Esophagus muscularis mucosa (tissue), 4 donors: ENCODE measurements around the gene FUT4. TPM values are rescaled to one million over a fixed set of nuclear protein-coding genes. Genes with fewer than 3 reads are reported as not detected.
A peak's percentile ranks its signal among the peaks of the same experiment; 100 is the strongest.

Source experiments
- DNase-seq: peaks from one replicate; pipeline ENCODE4 v3.0.0-alpha.2; 2017; ENCODE audit errors: extremely low spot score
- H3K27ac ChIP-seq, 4 donors: fragments of 200-600 bp; sonication (generic); replicated peaks in 1 of 4; 1 replicate in 3 of 4; 2 replicates in 1 of 4; pipeline ENCODE4 v1.5.1; 2016 to 2019; ENCODE audit warnings: mild to moderate bottlenecking in 1 of 4
- H3K27me3 ChIP-seq, 4 donors: fragments of 200-600 bp; sonication (generic); one replicate each; pipeline versions ENCODE4 v1.5.1 to v1.6.0; 2016 to 2019
- H3K36me3 ChIP-seq, 4 donors: fragments of 200-600 bp; sonication (generic); one replicate each; pipeline ENCODE4 v1.5.1; 2016 to 2019
- H3K4me1 ChIP-seq, 4 donors: fragments of 200-600 bp; sonication (generic); one replicate each; pipeline ENCODE4 v1.5.1; 2016 to 2019
- H3K4me3 ChIP-seq, 4 donors: fragments of 200-600 bp; sonication (generic); 1 replicate in 2 of 4; 2 replicates in 2 of 4; pipeline ENCODE4 v1.5.1; 2016 to 2019; ENCODE audit warnings: mild to moderate bottlenecking in 4 of 4, moderate library complexity in 1 of 4
- H3K9me3 ChIP-seq, 4 donors: fragments of 200-600 bp; sonication (generic); 1 replicate in 3 of 4; 2 replicates in 1 of 4; pipeline ENCODE4 v1.5.1; 2016 to 2019
- EP300 ChIP-seq: sonication (generic); formaldehyde crosslinking; IDR thresholded peaks from one replicate; pipeline ENCODE4 v1.6.1; 2017; ENCODE audit warnings: antibody characterized with exemption
- POLR2A ChIP-seq: fragments of 450-650 bp; IDR thresholded peaks from one replicate; pipeline ENCODE4 v1.6.1; 2017; ENCODE audit warnings: antibody characterized with exemption, moderate library complexity, mild to moderate bottlenecking, low read depth
- POLR2AphosphoS5 ChIP-seq, 2 donors: sonication (generic); formaldehyde crosslinking; IDR thresholded peaks; one replicate each; pipeline ENCODE4 v1.6.1; 2017; ENCODE audit warnings: antibody characterized with exemption in 2 of 2
- WGBS: methylation state at CpG from one replicate; pipeline ENCODE4 v1.1.5; 2018; 5-methylcytosine and 5-hydroxymethylcytosine counted together
- intact Hi-C: fragments of 100-400 bp; cut with DNase I; formaldehyde crosslinking; loops from one replicate; pipeline ENCODE4 v1.15.1; 2023
- total RNA-seq, 4 donors: library from RNA; depleted of rRNA; stranded (reverse); fragments of >200 nt; gene quantifications; one replicate each; pipeline versions ENCODE4 v1.1.0 to v1.2.1, GENCODE V29; 2016
- TF ChIP-seq, protein P1 (sequence below), 3 experiments: fragments of 200-600 bp in 2 of 3; fragments of 450-650 bp in 1 of 3; sonication (generic) in 2 of 3; IDR thresholded peaks; one replicate each; pipeline ENCODE4 v1.5.1; 2017 to 2019; ENCODE audit warnings: antibody characterized with exemption in 3 of 3, mild to moderate bottlenecking in 2 of 3, moderate library complexity in 1 of 3

FUT4 gene, protein sequence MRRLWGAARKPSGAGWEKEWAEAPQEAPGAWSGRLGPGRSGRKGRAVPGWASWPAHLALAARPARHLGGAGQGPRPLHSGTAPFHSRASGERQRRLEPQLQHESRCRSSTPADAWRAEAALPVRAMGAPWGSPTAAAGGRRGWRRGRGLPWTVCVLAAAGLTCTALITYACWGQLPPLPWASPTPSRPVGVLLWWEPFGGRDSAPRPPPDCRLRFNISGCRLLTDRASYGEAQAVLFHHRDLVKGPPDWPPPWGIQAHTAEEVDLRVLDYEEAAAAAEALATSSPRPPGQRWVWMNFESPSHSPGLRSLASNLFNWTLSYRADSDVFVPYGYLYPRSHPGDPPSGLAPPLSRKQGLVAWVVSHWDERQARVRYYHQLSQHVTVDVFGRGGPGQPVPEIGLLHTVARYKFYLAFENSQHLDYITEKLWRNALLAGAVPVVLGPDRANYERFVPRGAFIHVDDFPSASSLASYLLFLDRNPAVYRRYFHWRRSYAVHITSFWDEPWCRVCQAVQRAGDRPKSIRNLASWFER
- 1 to 10 TPM; 5.5 to 8.8 (median 7.2) TPM for total RNA-seq

DNA sequence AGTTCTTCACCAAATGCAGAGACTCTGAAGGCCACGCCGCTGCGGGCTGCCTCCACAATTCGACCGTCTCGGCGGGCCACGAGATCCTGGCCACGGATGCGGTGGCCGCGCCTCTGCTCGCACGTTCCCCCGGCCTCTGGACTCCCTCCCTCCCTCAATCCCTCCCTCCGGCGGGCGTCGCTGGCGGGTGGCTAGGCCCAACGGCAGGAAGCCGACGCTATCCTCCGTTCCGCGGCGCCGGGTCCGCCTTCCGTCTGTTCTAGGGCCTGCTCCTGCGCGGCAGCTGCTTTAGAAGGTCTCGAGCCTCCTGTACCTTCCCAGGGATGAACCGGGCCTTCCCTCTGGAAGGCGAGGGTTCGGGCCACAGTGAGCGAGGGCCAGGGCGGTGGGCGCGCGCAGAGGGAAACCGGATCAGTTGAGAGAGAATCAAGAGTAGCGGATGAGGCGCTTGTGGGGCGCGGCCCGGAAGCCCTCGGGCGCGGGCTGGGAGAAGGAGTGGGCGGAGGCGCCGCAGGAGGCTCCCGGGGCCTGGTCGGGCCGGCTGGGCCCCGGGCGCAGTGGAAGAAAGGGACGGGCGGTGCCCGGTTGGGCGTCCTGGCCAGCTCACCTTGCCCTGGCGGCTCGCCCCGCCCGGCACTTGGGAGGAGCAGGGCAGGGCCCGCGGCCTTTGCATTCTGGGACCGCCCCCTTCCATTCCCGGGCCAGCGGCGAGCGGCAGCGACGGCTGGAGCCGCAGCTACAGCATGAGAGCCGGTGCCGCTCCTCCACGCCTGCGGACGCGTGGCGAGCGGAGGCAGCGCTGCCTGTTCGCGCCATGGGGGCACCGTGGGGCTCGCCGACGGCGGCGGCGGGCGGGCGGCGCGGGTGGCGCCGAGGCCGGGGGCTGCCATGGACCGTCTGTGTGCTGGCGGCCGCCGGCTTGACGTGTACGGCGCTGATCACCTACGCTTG, at the start of gene FUT4:
FUT4 (plus strand) TSS at position 227 of the 951 bp plus-strand sequence; CDS start at position 440, 213 bp downstream.
- TF ChIP-seq EP300 (no peak), POLR2A (peak; percentile 3), POLR2AphosphoS5 (IDR thresholded peaks at IDR 0.05) (peak; percentile 64 to 84)
- TF ChIP-seq, protein P1, sequence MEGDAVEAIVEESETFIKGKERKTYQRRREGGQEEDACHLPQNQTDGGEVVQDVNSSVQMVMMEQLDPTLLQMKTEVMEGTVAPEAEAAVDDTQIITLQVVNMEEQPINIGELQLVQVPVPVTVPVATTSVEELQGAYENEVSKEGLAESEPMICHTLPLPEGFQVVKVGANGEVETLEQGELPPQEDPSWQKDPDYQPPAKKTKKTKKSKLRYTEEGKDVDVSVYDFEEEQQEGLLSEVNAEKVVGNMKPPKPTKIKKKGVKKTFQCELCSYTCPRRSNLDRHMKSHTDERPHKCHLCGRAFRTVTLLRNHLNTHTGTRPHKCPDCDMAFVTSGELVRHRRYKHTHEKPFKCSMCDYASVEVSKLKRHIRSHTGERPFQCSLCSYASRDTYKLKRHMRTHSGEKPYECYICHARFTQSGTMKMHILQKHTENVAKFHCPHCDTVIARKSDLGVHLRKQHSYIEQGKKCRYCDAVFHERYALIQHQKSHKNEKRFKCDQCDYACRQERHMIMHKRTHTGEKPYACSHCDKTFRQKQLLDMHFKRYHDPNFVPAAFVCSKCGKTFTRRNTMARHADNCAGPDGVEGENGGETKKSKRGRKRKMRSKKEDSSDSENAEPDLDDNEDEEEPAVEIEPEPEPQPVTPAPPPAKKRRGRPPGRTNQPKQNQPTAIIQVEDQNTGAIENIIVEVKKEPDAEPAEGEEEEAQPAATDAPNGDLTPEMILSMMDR (IDR thresholded peaks at IDR 0.05) = peak in 1 of 3 experiments; percentile 9
- Histone ChIP-seq H3K9me3 (no peaks in the 10 kb centered on the region), H3K36me3 (no peaks in the 10 kb centered on the region), H3K27me3 (no peaks in the 10 kb centered on the region), H3K4me3 (peak within 1 kb of the TSS; percentile 78 to 82 (median 80)), H3K27ac (peak within 1 kb of the TSS; percentile 98 to 99 (median 98)), H3K4me1 (peaks cover 15 to 62% (median 57%) of the 10 kb centered on the region in 4 donors)
- DNase-seq = peak; percentile 94
- WGBS = under 1% methylated on average over 25 of the region's 109 CpGs
- intact Hi-C loops = no loop called here

DNA sequence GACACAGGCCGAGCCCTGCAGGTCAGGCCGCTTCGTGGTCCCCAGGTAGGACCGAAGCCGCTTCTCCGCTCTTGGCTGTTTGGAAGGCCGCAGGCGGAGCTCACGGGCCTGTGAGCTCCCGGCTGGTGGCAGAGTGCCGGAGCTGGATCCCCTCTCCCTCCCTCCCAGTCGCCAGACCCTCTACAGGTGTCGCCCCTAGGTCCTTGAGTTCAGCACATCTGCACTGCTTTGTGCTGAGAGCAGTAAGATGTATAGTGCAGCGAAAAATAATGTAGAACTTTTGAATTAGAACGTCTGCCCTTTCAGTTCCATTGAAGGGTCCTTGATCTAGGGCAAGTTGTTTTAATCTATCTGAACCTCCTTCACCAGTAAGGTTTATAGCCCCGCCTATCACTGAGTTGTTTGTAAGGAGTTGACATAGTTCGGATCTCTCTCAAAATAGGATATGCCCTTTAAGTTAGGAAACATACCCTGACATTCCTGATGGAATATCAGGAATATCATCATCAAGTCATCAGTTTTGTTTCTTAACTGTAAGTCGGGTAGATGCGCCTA, 49.5 kb upstream of the FUT4 start:
- no peak for DNase-seq
- TF ChIP-seq POLR2A = no peak
- TF ChIP-seq, protein P1 (IDR thresholded peaks at IDR 0.05) = no peak
- no peak for TF ChIP-seq POLR2AphosphoS5 (IDR thresholded peaks at IDR 0.05)
- no peak for TF ChIP-seq EP300
- intact Hi-C loops = no loop called here
- peaks cover 19 to 42% (median 33%) of the 10 kb centered on the region in 4 donors for H3K36me3 ChIP-seq
- WGBS = 5% methylated on average over 17 of the region's 19 CpGs
- H3K27ac ChIP-seq = peak overlapping the region; percentile 79 to 88 (median 84)
- H3K4me1 ChIP-seq = peaks cover 12 to 35% (median 32%) of the 10 kb centered on the region in 4 donors
- H3K4me3 ChIP-seq = peak overlapping the region; percentile 70 to 80 (median 74)
- H3K9me3 ChIP-seq = no peaks in the 10 kb centered on the region
- H3K27me3 ChIP-seq = no peaks in the 10 kb centered on the region

- no peaks in the 10 kb centered on the region for H3K27me3 ChIP-seq
- WGBS = 84% methylated on average over 2 of the region's 2 CpGs
- peaks cover 24 to 63% (median 39%) of the 10 kb centered on the region in 4 donors for H3K36me3 ChIP-seq
- no peaks in the 10 kb centered on the region for H3K9me3 ChIP-seq
- H3K4me3 ChIP-seq = no peak overlapping the region
- H3K27ac ChIP-seq = no peak overlapping the region
- H3K4me1 ChIP-seq = peaks cover 3 to 8% (median 7%) of the 10 kb centered on the region in 4 donors
- TF ChIP-seq EP300 (no peak), POLR2AphosphoS5 (IDR thresholded peaks at IDR 0.05) (no peak), POLR2A (no peak)
- TF ChIP-seq, protein P1 (IDR thresholded peaks at IDR 0.05) = no peak
- intact Hi-C loops = loop anchor here (5.0 kb wide), 1 partner anchor 603 kb away; no protein-coding TSS in a partner anchor
- no peak for DNase-seq
These were observed 43.5 kb upstream of the FUT4 start for GRCh38 chr11:94500181-94500580.

DNA sequence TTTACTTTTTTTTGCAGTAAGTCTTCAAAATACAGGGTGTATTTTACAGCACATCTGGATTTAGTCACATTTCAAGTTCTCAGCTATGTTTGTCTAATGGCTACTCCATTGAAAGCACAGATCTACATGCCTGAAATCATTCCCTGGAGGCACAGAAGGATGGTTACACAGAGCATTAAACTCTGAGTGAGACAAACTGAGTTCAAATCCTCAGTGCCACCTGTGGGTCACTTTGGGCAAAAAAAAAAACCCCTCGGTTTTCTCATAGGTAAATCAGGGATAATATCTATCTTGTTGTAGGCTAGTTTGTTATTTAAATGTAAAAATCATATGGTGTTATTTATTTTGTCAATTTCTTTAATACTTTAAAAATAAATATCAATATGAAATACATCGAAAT, 42.2 kb upstream of the FUT4 start:
- H3K4me3 ChIP-seq = no peak overlapping the region
- no peaks in the 10 kb centered on the region for H3K9me3 ChIP-seq
- no peaks in the 10 kb centered on the region for H3K4me1 ChIP-seq
- no peak for DNase-seq
- no peak overlapping the region for H3K27ac ChIP-seq
- TF ChIP-seq, protein P1 (IDR thresholded peaks at IDR 0.05) = no peak
- TF ChIP-seq EP300 (no peak), POLR2AphosphoS5 (IDR thresholded peaks at IDR 0.05) (no peak), POLR2A (no peak)
- 71% methylated on average over 2 of the region's 2 CpGs for WGBS
- peaks cover 24 to 62% (median 39%) of the 10 kb centered on the region in 4 donors for H3K36me3 ChIP-seq
- intact Hi-C loops = loop anchor here (5.0 kb wide), 1 partner anchor 604 kb away; no protein-coding TSS in a partner anchor
- no peaks in the 10 kb centered on the region for H3K27me3 ChIP-seq
